K562 (cell line): Measurements from ENCODE around the gene GNAZ. TPM values are rescaled to one million over a fixed set of nuclear protein-coding genes. Genes with fewer than 3 reads are reported as not detected.

Experiments
- ARID3A ChIP-seq: IDR thresholded peaks from 2 replicates; pipeline ENCODE4 v1.6.1; 2012; ENCODE audit warnings: low read depth, low read length, improper control_type of control experiment, borderline replicate concordance
- ASH1L ChIP-seq: fragments of 450-650 bp; IDR thresholded peaks from 2 replicates; pipeline ENCODE4 v1.6.1; 2018; ENCODE audit warnings: borderline replicate concordance, mild to moderate bottlenecking, low read depth; ENCODE audit not compliant: partially characterized antibody
- CCNT2 ChIP-seq: IDR thresholded peaks from 2 replicates; pipeline ENCODE4 v1.6.1; 2011; ENCODE audit warnings: borderline replicate concordance, low read depth, mild to moderate bottlenecking, moderate library complexity, mixed read lengths, low read length; ENCODE audit not compliant: insufficient read length; ENCODE audit errors: extremely low read depth
- NFXL1 ChIP-seq: fragments of 450-650 bp; formaldehyde crosslinking; IDR thresholded peaks from 2 replicates; pipeline ENCODE4 v1.4.0; 2021; ENCODE audit warnings: mild to moderate bottlenecking
- NRF1 ChIP-seq, 2 experiments: fragments of 450-650 bp; IDR thresholded peaks in 1 of 2; conservative IDR thresholded peaks in 1 of 2; 2 replicates each; pipeline ENCODE4 v1.6.1; 2014; ENCODE audit warnings: mild to moderate bottlenecking in 2 of 2
- RUNX1 ChIP-seq: sonication (generic); IDR thresholded peaks from 2 replicates; pipeline ENCODE4 v1.6.1; 2016; ENCODE audit warnings: antibody characterized with exemption, low read depth
- SP1 ChIP-seq: sonication (generic); formaldehyde crosslinking; IDR thresholded peaks from 2 replicates; pipeline ENCODE4 v1.8.1; 2022; ENCODE audit warnings: mild to moderate bottlenecking, missing genetic modification reagents
- SPI1 ChIP-seq: IDR thresholded peaks from 2 replicates; pipeline ENCODE4 v1.6.1; 2011; ENCODE audit warnings: low read depth, low read length, control low read depth, borderline replicate concordance
- SUPT5H ChIP-seq: fragments of 450-650 bp; IDR thresholded peaks from 2 replicates; pipeline ENCODE4 v1.6.1; 2016
- TEAD1 ChIP-seq, 2 experiments: fragments of 450-650 bp in 1 of 2; sonication (generic) in 1 of 2; formaldehyde crosslinking; IDR thresholded peaks; 2 replicates each; pipeline versions ENCODE4 v1.4.0 to v1.8.0; 2020 to 2022; ENCODE audit warnings: mild to moderate bottlenecking in 2 of 2, missing genetic modification reagents in 1 of 2
- ZNF766 ChIP-seq: fragments of 200-800 bp; sonication (Bioruptor generic); conservative IDR thresholded peaks from 2 replicates; pipeline ENCODE4 v1.6.1; 2016; ENCODE audit warnings: missing genetic modification characterization, missing compliant biosample characterization
- polyA plus RNA-seq, 8 experiments: library from polyadenylated mRNA; depleted of rRNA in 4 of 8; stranded (reverse) in 5 of 8; unstranded in 3 of 8; fragments of >200 nt; fragmentation: Nextera tagmentation in 2 of 8; fragmentation: Illumina TruSeq in 1 of 8; extraction: Ambion mirVana in 2 of 8; extraction: Trizol in 1 of 8; gene quantifications; 2 replicates each; pipeline versions ENCODE4 v1.2.1 to v1.2.3, GENCODE V29; 2011 to 2014; ENCODE audit warnings: inconsistent platforms in 1 of 8, missing spikeins in 1 of 8
- total RNA-seq, 7 experiments: library from RNA; depleted of rRNA in 6 of 7; stranded (reverse); fragments of >200 nt in 6 of 7; fragmentation: Illumina TruSeq in 2 of 7; extraction: Trizol in 2 of 7; gene quantifications; 2 replicates each; pipeline versions ENCODE4 v1.2.1 to v1.2.3, GENCODE V29; 2011 to 2021; ENCODE audit warnings: low replicate concordance in 1 of 7
- TF ChIP-seq, protein P1 (sequence below): sonication (generic); formaldehyde crosslinking; IDR thresholded peaks from 2 replicates; pipeline ENCODE4 v1.8.1; 2023; ENCODE audit warnings: mild to moderate bottlenecking, missing genetic modification reagents
- TF ChIP-seq, protein P2 (sequence below), 2 experiments: fragments of 450-650 bp in 1 of 2; sonication (generic) in 1 of 2; formaldehyde crosslinking in 1 of 2; IDR thresholded peaks; 2 replicates each; pipeline versions ENCODE4 v1.7.1 to v1.9.0; 2016 to 2022; ENCODE audit warnings: inconsistent platforms in 1 of 2, mild to moderate bottlenecking in 1 of 2, missing genetic modification reagents in 1 of 2
- TF ChIP-seq, protein P3 (sequence below): sonication (generic); formaldehyde crosslinking; IDR thresholded peaks from 2 replicates; pipeline ENCODE4 v1.9.0; 2022; ENCODE audit warnings: mild to moderate bottlenecking, missing genetic modification reagents

GNAZ gene
- total and polyA plus RNA-seq, 9 of the 15 experiments (the other 6 are each of a cell fraction or from before 2014, with no cell fraction given), result 0.04 to 0.22 (median 0.13) TPM; not detected in 3

GRCh38 chr22:23035557-23036277 is 34.6 kb upstream of the GNAZ start (continued):
- TF ChIP-seq NFXL1 (no peak), ZNF766 (CRISPR knock-in tag) (no peak), SP1 (no peak), TEAD1 (CRISPR knock-in tag; IDR thresholded peaks at IDR 0.05) (no peak), ASH1L (no peak), ARID3A (no peak), SPI1 (no peak), CCNT2 (no peak), NRF1 (conservative IDR thresholded peaks at IDR 0.05 in 1 of 2, IDR thresholded peaks at IDR 0.05 in 1 of 2) (no peak), SUPT5H (no peak), RUNX1 (0 out of 2 replicates have a peak, but pooled peaks have one; percentile 42)
- TF ChIP-seq, protein P1, sequence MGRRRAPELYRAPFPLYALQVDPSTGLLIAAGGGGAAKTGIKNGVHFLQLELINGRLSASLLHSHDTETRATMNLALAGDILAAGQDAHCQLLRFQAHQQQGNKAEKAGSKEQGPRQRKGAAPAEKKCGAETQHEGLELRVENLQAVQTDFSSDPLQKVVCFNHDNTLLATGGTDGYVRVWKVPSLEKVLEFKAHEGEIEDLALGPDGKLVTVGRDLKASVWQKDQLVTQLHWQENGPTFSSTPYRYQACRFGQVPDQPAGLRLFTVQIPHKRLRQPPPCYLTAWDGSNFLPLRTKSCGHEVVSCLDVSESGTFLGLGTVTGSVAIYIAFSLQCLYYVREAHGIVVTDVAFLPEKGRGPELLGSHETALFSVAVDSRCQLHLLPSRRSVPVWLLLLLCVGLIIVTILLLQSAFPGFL (CRISPR knock-in tag), result no peak
- TF ChIP-seq, protein P2, sequence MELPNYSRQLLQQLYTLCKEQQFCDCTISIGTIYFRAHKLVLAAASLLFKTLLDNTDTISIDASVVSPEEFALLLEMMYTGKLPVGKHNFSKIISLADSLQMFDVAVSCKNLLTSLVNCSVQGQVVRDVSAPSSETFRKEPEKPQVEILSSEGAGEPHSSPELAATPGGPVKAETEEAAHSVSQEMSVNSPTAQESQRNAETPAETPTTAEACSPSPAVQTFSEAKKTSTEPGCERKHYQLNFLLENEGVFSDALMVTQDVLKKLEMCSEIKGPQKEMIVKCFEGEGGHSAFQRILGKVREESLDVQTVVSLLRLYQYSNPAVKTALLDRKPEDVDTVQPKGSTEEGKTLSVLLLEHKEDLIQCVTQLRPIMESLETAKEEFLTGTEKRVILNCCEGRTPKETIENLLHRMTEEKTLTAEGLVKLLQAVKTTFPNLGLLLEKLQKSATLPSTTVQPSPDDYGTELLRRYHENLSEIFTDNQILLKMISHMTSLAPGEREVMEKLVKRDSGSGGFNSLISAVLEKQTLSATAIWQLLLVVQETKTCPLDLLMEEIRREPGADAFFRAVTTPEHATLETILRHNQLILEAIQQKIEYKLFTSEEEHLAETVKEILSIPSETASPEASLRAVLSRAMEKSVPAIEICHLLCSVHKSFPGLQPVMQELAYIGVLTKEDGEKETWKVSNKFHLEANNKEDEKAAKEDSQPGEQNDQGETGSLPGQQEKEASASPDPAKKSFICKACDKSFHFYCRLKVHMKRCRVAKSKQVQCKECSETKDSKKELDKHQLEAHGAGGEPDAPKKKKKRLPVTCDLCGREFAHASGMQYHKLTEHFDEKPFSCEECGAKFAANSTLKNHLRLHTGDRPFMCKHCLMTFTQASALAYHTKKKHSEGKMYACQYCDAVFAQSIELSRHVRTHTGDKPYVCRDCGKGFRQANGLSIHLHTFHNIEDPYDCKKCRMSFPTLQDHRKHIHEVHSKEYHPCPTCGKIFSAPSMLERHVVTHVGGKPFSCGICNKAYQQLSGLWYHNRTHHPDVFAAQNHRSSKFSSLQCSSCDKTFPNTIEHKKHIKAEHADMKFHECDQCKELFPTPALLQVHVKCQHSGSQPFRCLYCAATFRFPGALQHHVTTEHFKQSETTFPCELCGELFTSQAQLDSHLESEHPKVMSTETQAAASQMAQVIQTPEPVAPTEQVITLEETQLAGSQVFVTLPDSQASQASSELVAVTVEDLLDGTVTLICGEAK (IDR thresholded peaks at IDR 0.05), result no peak
- TF ChIP-seq, protein P2 (CRISPR knock-in tag; IDR thresholded peaks at IDR 0.05), result peak; percentile 62; the same call in 1 of the 2 replicates
- TF ChIP-seq, protein P3, sequence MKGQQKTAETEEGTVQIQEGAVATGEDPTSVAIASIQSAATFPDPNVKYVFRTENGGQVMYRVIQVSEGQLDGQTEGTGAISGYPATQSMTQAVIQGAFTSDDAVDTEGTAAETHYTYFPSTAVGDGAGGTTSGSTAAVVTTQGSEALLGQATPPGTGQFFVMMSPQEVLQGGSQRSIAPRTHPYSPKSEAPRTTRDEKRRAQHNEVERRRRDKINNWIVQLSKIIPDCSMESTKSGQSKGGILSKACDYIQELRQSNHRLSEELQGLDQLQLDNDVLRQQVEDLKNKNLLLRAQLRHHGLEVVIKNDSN (CRISPR knock-in tag), result peak; percentile 75
